ENCODE measurements around the gene HSH2D.

The HSH2D gene

DNA sequence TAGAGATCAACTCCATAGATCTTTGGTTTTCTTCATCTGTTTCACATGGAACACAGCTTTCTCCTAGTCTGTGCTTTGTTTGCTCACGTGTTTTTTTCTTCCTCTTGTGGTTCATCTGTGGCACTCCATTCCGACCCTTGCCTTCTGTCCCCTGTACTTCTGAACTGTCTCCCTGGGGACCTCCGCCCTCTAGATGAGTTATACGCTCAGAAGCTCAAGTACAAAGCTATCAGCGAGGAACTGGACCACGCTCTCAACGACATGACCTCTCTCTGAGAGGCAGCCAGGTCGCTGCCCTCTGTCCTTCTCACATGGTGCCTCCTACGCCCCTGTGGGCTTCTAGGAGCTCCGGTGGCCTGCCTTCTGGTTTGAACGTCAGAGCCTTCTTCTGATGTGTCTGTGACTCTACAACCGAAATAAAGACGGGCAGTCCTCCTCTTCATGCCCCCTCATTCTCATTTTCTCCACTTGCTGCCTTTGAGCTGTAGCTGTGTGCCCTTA lies 48.4 kb upstream of the HSH2D start:
- ATAC-seq: no peak
- TF ChIP-seq ARNTL (CRISPR knock-in tag; IDR thresholded peaks at IDR 0.05; ENCODE audit: borderline replicate concordance, low read depth) (no peak), TCF4 (CRISPR knock-in tag; IDR thresholded peaks at IDR 0.05; ENCODE audit: borderline replicate concordance) (no peak), GLIS3 (CRISPR knock-in tag; IDR thresholded peaks at IDR 0.05) (no peak), ZFP3 (CRISPR knock-in tag; IDR thresholded peaks at IDR 0.05) (no peak), CSDC2 (CRISPR knock-in tag; IDR thresholded peaks at IDR 0.05) (no peak), ZFP30 (CRISPR knock-in tag; IDR thresholded peaks at IDR 0.05) (no peak), ISL1 (CRISPR knock-in tag; IDR thresholded peaks at IDR 0.05) (no peak), ESRRG (CRISPR knock-in tag; IDR thresholded peaks at IDR 0.05) (no peak), SNAI2 (CRISPR knock-in tag; IDR thresholded peaks at IDR 0.05) (no peak), RARB (CRISPR knock-in tag; IDR thresholded peaks at IDR 0.05) (no peak), OSR1 (CRISPR knock-in tag; IDR thresholded peaks at IDR 0.05) (no peak), ZNF565 (CRISPR knock-in tag; conservative IDR thresholded peaks at IDR 0.05; ENCODE audit: low read depth) (no peak), BACH2 (CRISPR knock-in tag; IDR thresholded peaks at IDR 0.05; ENCODE audit: borderline replicate concordance) (no peak), ZC3H10 (CRISPR knock-in tag; IDR thresholded peaks at IDR 0.05) (no peak), TOX (CRISPR knock-in tag; IDR thresholded peaks at IDR 0.05; ENCODE audit: borderline replicate concordance) (no peak), ZNF8 (CRISPR knock-in tag; IDR thresholded peaks at IDR 0.05) (no peak)
- TF ChIP-seq, protein P1, sequence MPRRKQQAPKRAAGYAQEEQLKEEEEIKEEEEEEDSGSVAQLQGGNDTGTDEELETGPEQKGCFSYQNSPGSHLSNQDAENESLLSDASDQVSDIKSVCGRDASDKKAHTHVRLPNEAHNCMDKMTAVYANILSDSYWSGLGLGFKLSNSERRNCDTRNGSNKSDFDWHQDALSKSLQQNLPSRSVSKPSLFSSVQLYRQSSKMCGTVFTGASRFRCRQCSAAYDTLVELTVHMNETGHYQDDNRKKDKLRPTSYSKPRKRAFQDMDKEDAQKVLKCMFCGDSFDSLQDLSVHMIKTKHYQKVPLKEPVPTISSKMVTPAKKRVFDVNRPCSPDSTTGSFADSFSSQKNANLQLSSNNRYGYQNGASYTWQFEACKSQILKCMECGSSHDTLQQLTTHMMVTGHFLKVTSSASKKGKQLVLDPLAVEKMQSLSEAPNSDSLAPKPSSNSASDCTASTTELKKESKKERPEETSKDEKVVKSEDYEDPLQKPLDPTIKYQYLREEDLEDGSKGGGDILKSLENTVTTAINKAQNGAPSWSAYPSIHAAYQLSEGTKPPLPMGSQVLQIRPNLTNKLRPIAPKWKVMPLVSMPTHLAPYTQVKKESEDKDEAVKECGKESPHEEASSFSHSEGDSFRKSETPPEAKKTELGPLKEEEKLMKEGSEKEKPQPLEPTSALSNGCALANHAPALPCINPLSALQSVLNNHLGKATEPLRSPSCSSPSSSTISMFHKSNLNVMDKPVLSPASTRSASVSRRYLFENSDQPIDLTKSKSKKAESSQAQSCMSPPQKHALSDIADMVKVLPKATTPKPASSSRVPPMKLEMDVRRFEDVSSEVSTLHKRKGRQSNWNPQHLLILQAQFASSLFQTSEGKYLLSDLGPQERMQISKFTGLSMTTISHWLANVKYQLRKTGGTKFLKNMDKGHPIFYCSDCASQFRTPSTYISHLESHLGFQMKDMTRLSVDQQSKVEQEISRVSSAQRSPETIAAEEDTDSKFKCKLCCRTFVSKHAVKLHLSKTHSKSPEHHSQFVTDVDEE (CRISPR knock-in tag; IDR thresholded peaks at IDR 0.05): no peak
- TF ChIP-seq, protein P2, sequence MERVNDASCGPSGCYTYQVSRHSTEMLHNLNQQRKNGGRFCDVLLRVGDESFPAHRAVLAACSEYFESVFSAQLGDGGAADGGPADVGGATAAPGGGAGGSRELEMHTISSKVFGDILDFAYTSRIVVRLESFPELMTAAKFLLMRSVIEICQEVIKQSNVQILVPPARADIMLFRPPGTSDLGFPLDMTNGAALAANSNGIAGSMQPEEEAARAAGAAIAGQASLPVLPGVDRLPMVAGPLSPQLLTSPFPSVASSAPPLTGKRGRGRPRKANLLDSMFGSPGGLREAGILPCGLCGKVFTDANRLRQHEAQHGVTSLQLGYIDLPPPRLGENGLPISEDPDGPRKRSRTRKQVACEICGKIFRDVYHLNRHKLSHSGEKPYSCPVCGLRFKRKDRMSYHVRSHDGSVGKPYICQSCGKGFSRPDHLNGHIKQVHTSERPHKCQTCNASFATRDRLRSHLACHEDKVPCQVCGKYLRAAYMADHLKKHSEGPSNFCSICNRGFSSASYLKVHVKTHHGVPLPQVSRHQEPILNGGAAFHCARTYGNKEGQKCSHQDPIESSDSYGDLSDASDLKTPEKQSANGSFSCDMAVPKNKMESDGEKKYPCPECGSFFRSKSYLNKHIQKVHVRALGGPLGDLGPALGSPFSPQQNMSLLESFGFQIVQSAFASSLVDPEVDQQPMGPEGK (CRISPR knock-in tag; IDR thresholded peaks at IDR 0.05; ENCODE audit: borderline replicate concordance): no peak
- TF ChIP-seq, protein P3, sequence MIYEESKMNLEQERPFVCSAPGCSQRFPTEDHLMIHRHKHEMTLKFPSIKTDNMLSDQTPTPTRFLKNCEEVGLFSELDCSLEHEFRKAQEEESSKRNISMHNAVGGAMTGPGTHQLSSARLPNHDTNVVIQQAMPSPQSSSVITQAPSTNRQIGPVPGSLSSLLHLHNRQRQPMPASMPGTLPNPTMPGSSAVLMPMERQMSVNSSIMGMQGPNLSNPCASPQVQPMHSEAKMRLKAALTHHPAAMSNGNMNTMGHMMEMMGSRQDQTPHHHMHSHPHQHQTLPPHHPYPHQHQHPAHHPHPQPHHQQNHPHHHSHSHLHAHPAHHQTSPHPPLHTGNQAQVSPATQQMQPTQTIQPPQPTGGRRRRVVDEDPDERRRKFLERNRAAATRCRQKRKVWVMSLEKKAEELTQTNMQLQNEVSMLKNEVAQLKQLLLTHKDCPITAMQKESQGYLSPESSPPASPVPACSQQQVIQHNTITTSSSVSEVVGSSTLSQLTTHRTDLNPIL (CRISPR knock-in tag; IDR thresholded peaks at IDR 0.05; ENCODE audit: low read depth): no peak
- TF ChIP-seq, protein P4, sequence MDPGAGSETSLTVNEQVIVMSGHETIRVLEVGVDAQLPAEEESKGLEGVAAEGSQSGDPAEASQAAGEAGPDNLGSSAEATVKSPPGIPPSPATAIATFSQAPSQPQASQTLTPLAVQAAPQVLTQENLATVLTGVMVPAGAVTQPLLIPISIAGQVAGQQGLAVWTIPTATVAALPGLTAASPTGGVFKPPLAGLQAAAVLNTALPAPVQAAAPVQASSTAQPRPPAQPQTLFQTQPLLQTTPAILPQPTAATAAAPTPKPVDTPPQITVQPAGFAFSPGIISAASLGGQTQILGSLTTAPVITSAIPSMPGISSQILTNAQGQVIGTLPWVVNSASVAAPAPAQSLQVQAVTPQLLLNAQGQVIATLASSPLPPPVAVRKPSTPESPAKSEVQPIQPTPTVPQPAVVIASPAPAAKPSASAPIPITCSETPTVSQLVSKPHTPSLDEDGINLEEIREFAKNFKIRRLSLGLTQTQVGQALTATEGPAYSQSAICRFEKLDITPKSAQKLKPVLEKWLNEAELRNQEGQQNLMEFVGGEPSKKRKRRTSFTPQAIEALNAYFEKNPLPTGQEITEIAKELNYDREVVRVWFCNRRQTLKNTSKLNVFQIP (CRISPR knock-in tag; IDR thresholded peaks at IDR 0.05; ENCODE audit: borderline replicate concordance, low read depth): no peak

DNA sequence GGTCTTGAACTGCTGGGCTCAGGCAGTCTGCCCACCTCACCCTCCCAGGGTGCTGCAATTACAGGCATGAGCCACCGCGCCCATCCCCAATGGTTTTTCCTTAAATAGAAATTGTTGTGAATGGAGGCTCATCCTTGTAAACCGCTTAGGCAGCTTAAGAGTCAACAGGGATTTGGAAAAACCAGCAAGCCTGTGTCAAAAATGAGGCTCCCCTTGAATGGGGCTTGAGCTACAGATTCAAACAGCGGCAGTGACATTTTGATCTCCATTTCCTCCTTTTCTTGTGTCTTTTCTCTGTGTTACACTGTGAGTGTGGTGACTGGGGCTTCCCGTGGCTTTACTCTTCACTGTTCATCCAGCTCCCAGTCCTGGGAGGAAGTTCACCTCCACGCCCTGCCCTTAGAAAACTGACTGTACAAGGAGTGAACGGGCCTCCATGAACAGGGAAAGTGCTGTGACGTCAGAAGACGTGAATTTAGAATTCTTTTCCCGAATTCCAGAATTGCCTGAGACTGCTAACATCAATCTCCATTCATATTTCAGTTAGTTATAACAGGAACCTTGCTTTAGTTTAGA lies 47.1 kb upstream of the HSH2D start:
- ATAC-seq: no peak
- no peak for TF ChIP-seq TCF4 (CRISPR knock-in tag; IDR thresholded peaks at IDR 0.05; ENCODE audit: borderline replicate concordance)

DNA sequence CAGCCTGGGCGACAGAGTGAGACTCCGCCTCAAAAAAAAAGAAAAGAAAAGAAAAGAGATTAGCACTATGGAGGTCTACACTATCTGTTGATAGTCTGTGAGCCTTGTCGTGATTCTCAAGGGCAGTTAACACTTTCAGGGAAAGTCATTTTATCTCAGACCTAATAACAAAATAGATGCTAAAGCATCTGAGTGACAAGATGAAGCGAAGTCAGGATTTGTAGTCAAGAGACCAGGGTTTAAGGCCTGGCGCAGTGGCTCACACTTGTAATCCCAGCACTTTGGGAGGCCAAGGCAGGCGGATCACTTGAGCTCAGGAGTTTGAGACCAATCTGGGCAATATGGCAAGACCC lies 45.1 kb upstream of the HSH2D start:
- ATAC-seq: no peak
- TF ChIP-seq, protein P3 (CRISPR knock-in tag; IDR thresholded peaks at IDR 0.05; ENCODE audit: low read depth): no peak
- TF ChIP-seq ISL1 (CRISPR knock-in tag; IDR thresholded peaks at IDR 0.05) (no peak), ZC3H10 (CRISPR knock-in tag; IDR thresholded peaks at IDR 0.05) (no peak), ZNF8 (CRISPR knock-in tag; IDR thresholded peaks at IDR 0.05) (no peak), ESRRG (CRISPR knock-in tag; IDR thresholded peaks at IDR 0.05) (no peak), SNAI2 (CRISPR knock-in tag; IDR thresholded peaks at IDR 0.05) (no peak), ZNF70 (CRISPR knock-in tag; IDR thresholded peaks at IDR 0.05) (no peak), OSR1 (CRISPR knock-in tag; IDR thresholded peaks at IDR 0.05) (no peak), TOX (CRISPR knock-in tag; IDR thresholded peaks at IDR 0.05; ENCODE audit: borderline replicate concordance) (no peak), PPARA (CRISPR knock-in tag; IDR thresholded peaks at IDR 0.05; ENCODE audit: borderline replicate concordance) (no peak), RARB (CRISPR knock-in tag; IDR thresholded peaks at IDR 0.05) (no peak), BACH2 (CRISPR knock-in tag; IDR thresholded peaks at IDR 0.05; ENCODE audit: borderline replicate concordance) (no peak), GLIS3 (CRISPR knock-in tag; IDR thresholded peaks at IDR 0.05) (no peak)
- TF ChIP-seq, protein P5, sequence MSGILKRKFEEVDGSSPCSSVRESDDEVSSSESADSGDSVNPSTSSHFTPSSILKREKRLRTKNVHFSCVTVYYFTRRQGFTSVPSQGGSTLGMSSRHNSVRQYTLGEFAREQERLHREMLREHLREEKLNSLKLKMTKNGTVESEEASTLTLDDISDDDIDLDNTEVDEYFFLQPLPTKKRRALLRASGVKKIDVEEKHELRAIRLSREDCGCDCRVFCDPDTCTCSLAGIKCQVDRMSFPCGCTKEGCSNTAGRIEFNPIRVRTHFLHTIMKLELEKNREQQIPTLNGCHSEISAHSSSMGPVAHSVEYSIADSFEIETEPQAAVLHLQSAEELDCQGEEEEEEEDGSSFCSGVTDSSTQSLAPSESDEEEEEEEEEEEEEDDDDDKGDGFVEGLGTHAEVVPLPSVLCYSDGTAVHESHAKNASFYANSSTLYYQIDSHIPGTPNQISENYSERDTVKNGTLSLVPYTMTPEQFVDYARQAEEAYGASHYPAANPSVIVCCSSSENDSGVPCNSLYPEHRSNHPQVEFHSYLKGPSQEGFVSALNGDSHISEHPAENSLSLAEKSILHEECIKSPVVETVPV (CRISPR knock-in tag; IDR thresholded peaks at IDR 0.05): no peak
- TF ChIP-seq, protein P4 (CRISPR knock-in tag; IDR thresholded peaks at IDR 0.05; ENCODE audit: borderline replicate concordance, low read depth): no peak

Measured in SK-N-SH treated with all-trans-retinoic acid at 6 μM for 48 hours (cell line).